Measurements from ENCODE around the gene SLC36A2. TPM values are rescaled to one million over a fixed set of nuclear protein-coding genes. Genes with fewer than 3 reads are reported as not detected.
A peak's percentile ranks its signal among the peaks of the same experiment; 100 is the strongest.

SLC36A2 gene
- polyA plus RNA-seq, 6 donors from 2014 or later = not detected

GRCh38 chr5:151351671-151352070 is 4.3 kb upstream of the SLC36A2 start:
- H3K27ac Mint-ChIP-seq = no peak overlapping the region
- no peak for DNase-seq

DNA sequence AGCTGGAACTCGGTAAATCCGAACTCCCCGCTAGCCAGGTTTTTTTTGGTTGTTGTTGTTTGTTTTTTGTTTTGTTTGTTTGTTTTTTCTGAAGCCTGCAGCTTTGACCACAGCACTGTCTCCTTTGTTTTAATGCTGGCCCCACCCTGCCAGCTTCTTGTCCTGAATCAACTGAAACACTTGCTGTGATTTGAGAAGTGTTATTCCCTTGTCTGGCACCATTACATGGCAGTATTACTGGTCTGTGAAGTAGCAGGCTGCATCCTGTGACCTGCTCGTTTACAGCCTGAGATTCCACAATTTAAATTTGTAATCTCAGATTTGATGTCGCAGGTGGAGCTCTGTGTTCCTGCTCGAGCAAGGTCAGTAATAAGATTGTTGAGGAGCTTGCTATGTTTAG is 1.4 kb upstream of the SLC36A2 start:
- Mint-ChIP-seq H3K4me3 (no peak overlapping the region), H3K36me3 (no peaks in the 10 kb centered on the region), H3K27me3 (peaks cover 49 to 73% (median 68%) of the 10 kb centered on the region in 3 donors), H3K4me1 (no peaks in the 10 kb centered on the region), H3K27ac (no peak overlapping the region), H3K9me3 (no peaks in the 10 kb centered on the region)
- ATAC-seq (ENCODE audit: low read depth in 2 of 2) (no peak), DNase-seq (no peak)

More at GRCh38 chr5:151351671-151352070, 4.3 kb upstream of the SLC36A2 start:
- no peaks in the 10 kb centered on the region for H3K9me3 Mint-ChIP-seq
- H3K27me3 Mint-ChIP-seq = peaks cover 43 to 68% (median 56%) of the 10 kb centered on the region in 3 donors
- no peaks in the 10 kb centered on the region for H3K4me1 Mint-ChIP-seq
- H3K4me3 Mint-ChIP-seq = no peak overlapping the region
- H3K36me3 Mint-ChIP-seq = no peaks in the 10 kb centered on the region
- no peak for ATAC-seq (ENCODE audit: low read depth in 2 of 2)

- no peak for DNase-seq
- Mint-ChIP-seq H3K27ac (no peak overlapping the region), H3K4me1 (no peaks in the 10 kb centered on the region), H3K36me3 (no peaks in the 10 kb centered on the region), H3K9me3 (no peaks in the 10 kb centered on the region), H3K4me3 (no peak overlapping the region), H3K27me3 (peaks cover 49 to 82% (median 72%) of the 10 kb centered on the region in 3 donors)
- ATAC-seq (ENCODE audit: low read depth in 2 of 2) = no peak
These were observed 1.4 kb downstream of the SLC36A2 start for GRCh38 chr5:151345808-151346478.

GRCh38 chr5:151345187-151345807 is 2.1 kb downstream of the SLC36A2 start:
- Mint-ChIP-seq H3K27ac (no peak overlapping the region), H3K4me1 (no peaks in the 10 kb centered on the region), H3K4me3 (no peak overlapping the region), H3K27me3 (peaks cover 56 to 82% (median 74%) of the 10 kb centered on the region in 3 donors), H3K36me3 (no peaks in the 10 kb centered on the region), H3K9me3 (no peaks in the 10 kb centered on the region)
- DNase-seq (no peak), ATAC-seq (ENCODE audit: low read depth in 2 of 2) (no peak)

- ATAC-seq (ENCODE audit: low read depth in 2 of 2) = no peak
- no peaks in the 10 kb centered on the region for H3K36me3 Mint-ChIP-seq
- no peaks in the 10 kb centered on the region for H3K4me1 Mint-ChIP-seq
- no peak overlapping the region for H3K4me3 Mint-ChIP-seq
- H3K27me3 Mint-ChIP-seq = peaks cover 57 to 80% (median 71%) of the 10 kb centered on the region in 3 donors
- no peak overlapping the region for H3K27ac Mint-ChIP-seq
- DNase-seq = no peak
- no peaks in the 10 kb centered on the region for H3K9me3 Mint-ChIP-seq
These were observed 3.3 kb downstream of the SLC36A2 start for GRCh38 chr5:151344088-151344487.

DNA sequence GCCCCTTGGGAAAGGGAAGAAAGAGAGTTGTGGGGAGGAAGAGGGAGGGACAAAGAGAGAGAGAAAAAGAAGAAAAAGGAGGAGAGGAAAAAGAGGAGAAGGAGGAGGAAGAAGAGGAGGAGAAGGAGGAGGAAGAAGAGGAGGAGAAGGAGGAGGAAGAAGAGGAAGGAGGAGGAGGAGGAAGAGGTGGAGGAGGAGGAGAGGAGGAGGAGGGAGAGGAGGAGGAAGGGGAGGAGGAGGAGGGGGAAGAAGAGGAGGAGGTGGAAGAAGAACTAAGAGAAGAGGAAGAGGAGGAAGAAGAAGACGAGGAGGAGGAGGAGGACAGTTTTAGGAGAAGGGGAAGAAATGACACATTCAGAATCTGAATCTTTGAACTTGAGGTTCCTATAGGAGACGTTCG is 7.4 kb downstream of the SLC36A2 start:
- Mint-ChIP-seq H3K36me3 (no peaks in the 10 kb centered on the region), H3K27me3 (peaks cover 53 to 65% (median 58%) of the 10 kb centered on the region in 3 donors), H3K9me3 (no peaks in the 10 kb centered on the region), H3K4me1 (no peaks in the 10 kb centered on the region), H3K27ac (peak overlapping the region in 1 of 6 donors; percentile 1), H3K4me3 (no peak overlapping the region)
- ATAC-seq (ENCODE audit: low read depth in 2 of 2) (no peak), DNase-seq (no peak)

DNA sequence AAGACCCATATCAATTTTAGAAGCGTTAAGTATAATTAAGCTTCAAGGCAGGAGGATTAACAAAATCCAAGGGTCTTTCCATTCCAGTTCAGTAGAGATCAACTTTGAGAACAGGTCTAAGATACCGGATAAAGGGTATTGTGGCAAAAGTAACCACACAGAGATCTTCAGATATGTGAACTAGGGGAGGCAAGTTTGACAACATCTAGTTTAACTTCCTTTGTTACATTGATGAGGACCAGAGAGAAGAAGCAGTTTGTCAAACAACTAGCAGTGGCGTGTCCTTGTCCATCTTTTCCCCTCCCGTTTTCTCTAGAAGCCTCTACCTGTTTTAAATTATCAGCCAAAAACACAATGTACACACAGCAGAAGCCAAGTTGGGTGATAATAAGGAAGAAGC is 8.6 kb downstream of the SLC36A2 start:
- Mint-ChIP-seq H3K9me3 (no peaks in the 10 kb centered on the region), H3K4me1 (no peaks in the 10 kb centered on the region), H3K36me3 (no peaks in the 10 kb centered on the region), H3K27ac (no peak overlapping the region), H3K27me3 (peaks cover 47 to 59% (median 52%) of the 10 kb centered on the region in 3 donors), H3K4me3 (no peak overlapping the region)
- DNase-seq (no peak), ATAC-seq (ENCODE audit: low read depth in 2 of 2) (no peak)

- H3K4me1 Mint-ChIP-seq = no peaks in the 10 kb centered on the region
- no peak for DNase-seq
- peaks cover 9 to 18% (median 11%) of the 10 kb centered on the region in 3 donors for H3K27me3 Mint-ChIP-seq
- no peaks in the 10 kb centered on the region for H3K9me3 Mint-ChIP-seq
- no peak overlapping the region for H3K4me3 Mint-ChIP-seq
- no peak overlapping the region for H3K27ac Mint-ChIP-seq
- no peaks in the 10 kb centered on the region for H3K36me3 Mint-ChIP-seq
- ATAC-seq (ENCODE audit: low read depth in 2 of 2) = no peak
These were observed 14.5 kb downstream of the SLC36A2 start for GRCh38 chr5:151332857-151333256.

GRCh38 chr5:151328734-151329133 is 18.6 kb downstream of the SLC36A2 start:
- no peak overlapping the region for H3K27ac Mint-ChIP-seq
- no peak overlapping the region for H3K4me3 Mint-ChIP-seq
- H3K36me3 Mint-ChIP-seq = no peaks in the 10 kb centered on the region
- no peaks in the 10 kb centered on the region for H3K4me1 Mint-ChIP-seq
- no peaks in the 10 kb centered on the region for H3K9me3 Mint-ChIP-seq
- H3K27me3 Mint-ChIP-seq = peaks cover 0 to 8% (median 6%) of the 10 kb centered on the region in 3 donors
- ATAC-seq (ENCODE audit: low read depth in 2 of 2) (no peak), DNase-seq (no peak)

GRCh38 chr5:151327585-151327984 is 19.8 kb downstream of the SLC36A2 start:
- Mint-ChIP-seq H3K9me3 (no peaks in the 10 kb centered on the region), H3K4me1 (no peaks in the 10 kb centered on the region), H3K4me3 (peak overlapping the region in 1 of 8 donors; percentile 44), H3K27me3 (peaks cover 0 to 8% (median 4%) of the 10 kb centered on the region in 3 donors), H3K36me3 (no peaks in the 10 kb centered on the region), H3K27ac (no peak overlapping the region)
- ATAC-seq (ENCODE audit: low read depth in 2 of 2) (no peak), DNase-seq (no peak)

DNA sequence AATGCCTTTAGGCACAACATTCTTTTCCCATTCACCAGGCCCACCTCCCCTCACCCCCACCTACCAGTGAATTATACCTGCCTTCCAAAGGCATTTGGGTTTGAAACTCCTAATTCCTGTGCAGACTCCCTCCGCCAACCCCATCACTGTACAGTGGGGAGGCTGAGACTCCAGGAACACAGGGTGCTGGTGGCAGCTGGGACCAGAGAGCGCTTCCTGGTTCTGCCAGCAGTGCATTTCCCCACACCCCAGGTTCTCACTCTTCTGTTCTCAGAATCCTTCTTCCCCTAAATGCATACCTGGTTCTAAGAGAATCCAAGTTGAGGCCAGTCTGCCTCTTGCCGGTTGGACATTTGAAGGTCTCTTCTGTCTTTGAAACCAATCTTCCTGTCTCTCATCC is 21.1 kb downstream of the SLC36A2 start:
- DNase-seq = no peak
- Mint-ChIP-seq H3K27me3 (peaks cover 0 to 8% (median 4%) of the 10 kb centered on the region in 3 donors), H3K27ac (no peak overlapping the region), H3K4me1 (no peaks in the 10 kb centered on the region), H3K9me3 (no peaks in the 10 kb centered on the region), H3K36me3 (no peaks in the 10 kb centered on the region), H3K4me3 (no peak overlapping the region)
- ATAC-seq (ENCODE audit: low read depth in 2 of 2) = no peak

- no peak for DNase-seq
These were observed 26.9 kb downstream of the SLC36A2 start for GRCh38 chr5:151320481-151320880.

GRCh38 chr5:151318850-151319732 is 28.3 kb downstream of the SLC36A2 start:
- H3K27me3 Mint-ChIP-seq = no peaks in the 10 kb centered on the region
- peak overlapping the region in 4 of 6 donors; percentile 12 to 54 (median 42) for H3K27ac Mint-ChIP-seq
- H3K9me3 Mint-ChIP-seq = no peaks in the 10 kb centered on the region
- H3K4me1 Mint-ChIP-seq = peaks cover 7 to 14% (median 11%) of the 10 kb centered on the region in 3 donors
- no peak overlapping the region for H3K4me3 Mint-ChIP-seq
- DNase-seq (peak; percentile 5), ATAC-seq (ENCODE audit: low read depth in 2 of 2) (peak; percentile 56 to 73)
- H3K36me3 Mint-ChIP-seq = no peaks in the 10 kb centered on the region

More at GRCh38 chr5:151320481-151320880, 26.9 kb downstream of the SLC36A2 start:
- no peaks in the 10 kb centered on the region for H3K36me3 Mint-ChIP-seq
- ATAC-seq (ENCODE audit: low read depth in 2 of 2) = no peak
- no peaks in the 10 kb centered on the region for H3K9me3 Mint-ChIP-seq
- H3K27ac Mint-ChIP-seq = no peak overlapping the region
- peaks cover 0 to 8% (median 4%) of the 10 kb centered on the region in 3 donors for H3K27me3 Mint-ChIP-seq
- H3K4me1 Mint-ChIP-seq = peaks cover 7 to 14% (median 11%) of the 10 kb centered on the region in 3 donors
- no peak overlapping the region for H3K4me3 Mint-ChIP-seq

All from naive B cell (primary cell).